ENCODE data around the gene VTI1A. TPM values are rescaled to one million over a fixed set of nuclear protein-coding genes. Genes with fewer than 3 reads are reported as not detected.

The VTI1A gene
- total RNA-seq, 3 donors from 2014 or later (not counting 1 experiment from before 2014, with no cell fraction given) = 62.6 to 77.6 (median 68.2) TPM

GRCh38 chr10:112426111-112426510 is 20.9 kb upstream of the VTI1A start:
- ATAC-seq (no peak), DNase-seq (no peak)
- no peaks in the 10 kb centered on the region for H3K27me3 ChIP-seq (ENCODE audit: control insufficient read depth, insufficient read depth, low read length)
- Mint-ChIP-seq H3K27ac (peak overlapping the region in 1 of 2 donors; percentile 27), H3K36me3 (peaks cover 29% of the 10 kb centered on the region), H3K9me3 (no peaks in the 10 kb centered on the region), H3K4me3 (no peak overlapping the region), H3K27me3 (ENCODE audit: low read depth in 2 of 2) (no peaks in the 10 kb centered on the region), H3K4me1 (peaks cover 6 to 8% of the 10 kb centered on the region in 2 donors)
- no peaks in the 10 kb centered on the region for H3K4me1 ChIP-seq (ENCODE audit: control insufficient read depth, insufficient read depth, low read length)
- no peaks in the 10 kb centered on the region for H3K9me3 ChIP-seq (ENCODE audit: control insufficient read depth, insufficient read depth, low read length)
- no peak for TF ChIP-seq CTCF (IDR thresholded peaks at IDR 0.05)
- 47% methylated on average over 1 of the region's 2 CpGs for WGBS (ENCODE audit: insufficient coverage)
- H3K36me3 ChIP-seq (ENCODE audit: control insufficient read depth, insufficient read depth, low read length) = peaks cover 76% of the 10 kb centered on the region
- intact Hi-C loops (cut with micrococcal nuclease) = no loop called here
- no peak overlapping the region for H3K27ac ChIP-seq (ENCODE audit: low read length)
- no peak overlapping the region for H3K4me3 ChIP-seq (ENCODE audit: low read length)

GRCh38 chr10:112429147-112429546 is 17.9 kb upstream of the VTI1A start:
- H3K27me3 Mint-ChIP-seq (ENCODE audit: low read depth in 2 of 2) = no peaks in the 10 kb centered on the region
- Histone ChIP-seq H3K27ac (ENCODE audit: low read length) (no peak overlapping the region), H3K9me3 (ENCODE audit: control insufficient read depth, insufficient read depth, low read length) (no peaks in the 10 kb centered on the region), H3K4me1 (ENCODE audit: control insufficient read depth, insufficient read depth, low read length) (no peaks in the 10 kb centered on the region), H3K27me3 (ENCODE audit: control insufficient read depth, insufficient read depth, low read length) (no peaks in the 10 kb centered on the region), H3K4me3 (ENCODE audit: low read length) (no peak overlapping the region), H3K36me3 (ENCODE audit: control insufficient read depth, insufficient read depth, low read length) (peaks cover 79% of the 10 kb centered on the region)
- no peak for TF ChIP-seq CTCF (IDR thresholded peaks at IDR 0.05)
- no peaks in the 10 kb centered on the region for H3K9me3 Mint-ChIP-seq
- no peak for DNase-seq
- WGBS (ENCODE audit: insufficient coverage) = 37% methylated on average over 3 of the region's 3 CpGs
- peak in 1 of 3 donors; percentile 52 for ATAC-seq
- H3K27ac Mint-ChIP-seq = peak overlapping the region; percentile 24 to 80
- peaks cover 6 to 8% of the 10 kb centered on the region in 2 donors for H3K4me1 Mint-ChIP-seq
- H3K36me3 Mint-ChIP-seq = peaks cover 24% of the 10 kb centered on the region
- intact Hi-C loops (cut with micrococcal nuclease) = no loop called here
- H3K4me3 Mint-ChIP-seq = no peak overlapping the region

- DNase-seq = no peak
- Mint-ChIP-seq H3K4me3 (no peak overlapping the region), H3K36me3 (peaks cover 24% of the 10 kb centered on the region), H3K27ac (peak overlapping the region; percentile 61 to 80), H3K9me3 (no peaks in the 10 kb centered on the region), H3K4me1 (peaks cover 8 to 10% of the 10 kb centered on the region in 2 donors), H3K27me3 (ENCODE audit: low read depth in 2 of 2) (no peaks in the 10 kb centered on the region)
- 95% methylated on average over 12 of the region's 15 CpGs for WGBS (ENCODE audit: insufficient coverage)
- Histone ChIP-seq H3K27me3 (ENCODE audit: control insufficient read depth, insufficient read depth, low read length) (no peaks in the 10 kb centered on the region), H3K27ac (ENCODE audit: low read length) (no peak overlapping the region), H3K9me3 (ENCODE audit: control insufficient read depth, insufficient read depth, low read length) (no peaks in the 10 kb centered on the region), H3K36me3 (ENCODE audit: control insufficient read depth, insufficient read depth, low read length) (peaks cover 80% of the 10 kb centered on the region), H3K4me1 (ENCODE audit: control insufficient read depth, insufficient read depth, low read length) (no peaks in the 10 kb centered on the region), H3K4me3 (ENCODE audit: low read length) (no peak overlapping the region)
- no peak for TF ChIP-seq CTCF (IDR thresholded peaks at IDR 0.05)
- no peak for ATAC-seq
- intact Hi-C loops (cut with micrococcal nuclease) = loop anchor here (10.0 kb wide), 2 partner anchors 115 to 245 kb away; partner anchors contain the start of gene GPAM
Measured at GRCh38 chr10:112429654-112430230, 17.3 kb upstream of the VTI1A start.

- Mint-ChIP-seq H3K27me3 (ENCODE audit: low read depth in 2 of 2) (no peaks in the 10 kb centered on the region), H3K36me3 (peaks cover 9% of the 10 kb centered on the region), H3K27ac (no peak overlapping the region), H3K4me3 (no peak overlapping the region), H3K9me3 (no peaks in the 10 kb centered on the region), H3K4me1 (peaks cover 8 to 12% of the 10 kb centered on the region in 2 donors)
- Histone ChIP-seq H3K4me1 (ENCODE audit: control insufficient read depth, insufficient read depth, low read length) (no peaks in the 10 kb centered on the region), H3K9me3 (ENCODE audit: control insufficient read depth, insufficient read depth, low read length) (no peaks in the 10 kb centered on the region), H3K27me3 (ENCODE audit: control insufficient read depth, insufficient read depth, low read length) (no peaks in the 10 kb centered on the region), H3K27ac (ENCODE audit: low read length) (no peak overlapping the region), H3K36me3 (ENCODE audit: control insufficient read depth, insufficient read depth, low read length) (peaks cover 72% of the 10 kb centered on the region), H3K4me3 (ENCODE audit: low read length) (no peak overlapping the region)
- DNase-seq (no peak), ATAC-seq (no peak)
- WGBS (ENCODE audit: insufficient coverage) = 100% methylated on average over 1 of the region's 2 CpGs
- intact Hi-C loops (cut with micrococcal nuclease) = loop anchor here (10.0 kb wide), 2 partner anchors 118 to 248 kb away; partner anchors contain the start of gene GPAM
- TF ChIP-seq CTCF (IDR thresholded peaks at IDR 0.05) = no peak
Measured at GRCh38 chr10:112433136-112433535, 13.9 kb upstream of the VTI1A start.
